NB4 (cell line): Measurements from ENCODE around the gene NTSR1.

Experiments
- POLR2A ChIP-seq: IDR thresholded peaks from 2 replicates; pipeline ENCODE4 v1.6.1; 2011; ENCODE audit warnings: mild to moderate bottlenecking; ENCODE audit not compliant: insufficient read length; ENCODE audit errors: extremely low read depth
- TF ChIP-seq, protein P1 (sequence below): IDR thresholded peaks from one replicate; pipeline ENCODE4 v1.5.1; 2012; ENCODE audit warnings: low read depth, low read length

DNA sequence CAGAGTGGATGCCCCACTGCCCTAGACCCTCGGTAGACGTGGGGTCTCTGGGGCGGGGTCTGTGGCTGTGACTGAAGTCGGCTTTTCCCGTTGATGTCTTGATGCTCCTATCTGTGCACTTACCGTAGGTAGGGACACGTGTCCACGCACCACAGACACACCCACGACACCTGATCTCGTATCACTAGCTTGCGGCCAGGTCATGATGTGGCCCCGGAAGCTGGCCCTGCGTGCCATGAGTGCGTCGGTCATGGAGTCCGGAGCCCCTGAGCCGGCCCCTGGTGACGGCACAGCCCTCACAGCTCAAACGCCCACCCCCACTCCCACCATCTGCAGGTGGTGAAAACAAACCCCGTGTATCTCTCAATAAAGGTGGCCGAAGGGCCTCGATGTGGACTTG lies 53.7 kb downstream of the NTSR1 start:
- TF ChIP-seq POLR2A = no peak
- TF ChIP-seq, protein P1, sequence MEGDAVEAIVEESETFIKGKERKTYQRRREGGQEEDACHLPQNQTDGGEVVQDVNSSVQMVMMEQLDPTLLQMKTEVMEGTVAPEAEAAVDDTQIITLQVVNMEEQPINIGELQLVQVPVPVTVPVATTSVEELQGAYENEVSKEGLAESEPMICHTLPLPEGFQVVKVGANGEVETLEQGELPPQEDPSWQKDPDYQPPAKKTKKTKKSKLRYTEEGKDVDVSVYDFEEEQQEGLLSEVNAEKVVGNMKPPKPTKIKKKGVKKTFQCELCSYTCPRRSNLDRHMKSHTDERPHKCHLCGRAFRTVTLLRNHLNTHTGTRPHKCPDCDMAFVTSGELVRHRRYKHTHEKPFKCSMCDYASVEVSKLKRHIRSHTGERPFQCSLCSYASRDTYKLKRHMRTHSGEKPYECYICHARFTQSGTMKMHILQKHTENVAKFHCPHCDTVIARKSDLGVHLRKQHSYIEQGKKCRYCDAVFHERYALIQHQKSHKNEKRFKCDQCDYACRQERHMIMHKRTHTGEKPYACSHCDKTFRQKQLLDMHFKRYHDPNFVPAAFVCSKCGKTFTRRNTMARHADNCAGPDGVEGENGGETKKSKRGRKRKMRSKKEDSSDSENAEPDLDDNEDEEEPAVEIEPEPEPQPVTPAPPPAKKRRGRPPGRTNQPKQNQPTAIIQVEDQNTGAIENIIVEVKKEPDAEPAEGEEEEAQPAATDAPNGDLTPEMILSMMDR = no peak
